ENCODE measurements around the gene TTC21A. TPM values are rescaled to one million over a fixed set of nuclear protein-coding genes. Genes with fewer than 3 reads are reported as not detected.

The TTC21A gene
- total RNA-seq, 1 donor = 3.8 TPM

DNA sequence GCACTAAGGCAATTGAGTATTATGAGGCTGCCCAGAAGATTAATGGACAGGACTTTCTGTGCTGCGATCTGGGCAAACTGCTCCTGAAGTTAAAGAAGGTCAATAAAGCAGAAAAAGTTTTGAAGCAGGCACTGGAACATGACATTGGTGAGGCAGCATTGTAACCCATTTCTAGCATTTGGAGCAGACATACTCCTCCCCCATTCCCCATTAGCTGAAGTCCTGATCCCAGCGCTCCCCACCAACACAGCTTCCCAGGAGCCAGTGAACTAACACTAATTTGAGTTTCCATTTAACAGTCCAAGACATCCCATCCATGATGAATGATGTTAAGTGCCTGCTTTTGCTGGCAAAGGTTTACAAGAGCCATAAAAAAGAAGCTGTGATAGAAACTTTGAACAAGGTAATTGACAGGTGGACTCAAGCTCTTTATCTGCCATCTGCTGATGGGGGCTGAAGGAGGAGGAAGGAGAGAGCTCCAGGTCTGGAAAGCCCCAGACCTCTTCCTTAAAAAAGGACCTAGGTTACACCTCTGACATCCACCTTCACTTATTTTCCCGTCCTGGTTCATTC, 23.3 kb downstream of the TTC21A start:
- no peak for DNase-seq (ENCODE audit: low read depth)
- TF ChIP-seq, protein P1, sequence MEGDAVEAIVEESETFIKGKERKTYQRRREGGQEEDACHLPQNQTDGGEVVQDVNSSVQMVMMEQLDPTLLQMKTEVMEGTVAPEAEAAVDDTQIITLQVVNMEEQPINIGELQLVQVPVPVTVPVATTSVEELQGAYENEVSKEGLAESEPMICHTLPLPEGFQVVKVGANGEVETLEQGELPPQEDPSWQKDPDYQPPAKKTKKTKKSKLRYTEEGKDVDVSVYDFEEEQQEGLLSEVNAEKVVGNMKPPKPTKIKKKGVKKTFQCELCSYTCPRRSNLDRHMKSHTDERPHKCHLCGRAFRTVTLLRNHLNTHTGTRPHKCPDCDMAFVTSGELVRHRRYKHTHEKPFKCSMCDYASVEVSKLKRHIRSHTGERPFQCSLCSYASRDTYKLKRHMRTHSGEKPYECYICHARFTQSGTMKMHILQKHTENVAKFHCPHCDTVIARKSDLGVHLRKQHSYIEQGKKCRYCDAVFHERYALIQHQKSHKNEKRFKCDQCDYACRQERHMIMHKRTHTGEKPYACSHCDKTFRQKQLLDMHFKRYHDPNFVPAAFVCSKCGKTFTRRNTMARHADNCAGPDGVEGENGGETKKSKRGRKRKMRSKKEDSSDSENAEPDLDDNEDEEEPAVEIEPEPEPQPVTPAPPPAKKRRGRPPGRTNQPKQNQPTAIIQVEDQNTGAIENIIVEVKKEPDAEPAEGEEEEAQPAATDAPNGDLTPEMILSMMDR (IDR thresholded peaks at IDR 0.05; ENCODE audit: insufficient read depth, low read length) = no peak
- no peak overlapping the region for H3K4me3 ChIP-seq (ENCODE audit: low read depth, low read length)

DNA sequence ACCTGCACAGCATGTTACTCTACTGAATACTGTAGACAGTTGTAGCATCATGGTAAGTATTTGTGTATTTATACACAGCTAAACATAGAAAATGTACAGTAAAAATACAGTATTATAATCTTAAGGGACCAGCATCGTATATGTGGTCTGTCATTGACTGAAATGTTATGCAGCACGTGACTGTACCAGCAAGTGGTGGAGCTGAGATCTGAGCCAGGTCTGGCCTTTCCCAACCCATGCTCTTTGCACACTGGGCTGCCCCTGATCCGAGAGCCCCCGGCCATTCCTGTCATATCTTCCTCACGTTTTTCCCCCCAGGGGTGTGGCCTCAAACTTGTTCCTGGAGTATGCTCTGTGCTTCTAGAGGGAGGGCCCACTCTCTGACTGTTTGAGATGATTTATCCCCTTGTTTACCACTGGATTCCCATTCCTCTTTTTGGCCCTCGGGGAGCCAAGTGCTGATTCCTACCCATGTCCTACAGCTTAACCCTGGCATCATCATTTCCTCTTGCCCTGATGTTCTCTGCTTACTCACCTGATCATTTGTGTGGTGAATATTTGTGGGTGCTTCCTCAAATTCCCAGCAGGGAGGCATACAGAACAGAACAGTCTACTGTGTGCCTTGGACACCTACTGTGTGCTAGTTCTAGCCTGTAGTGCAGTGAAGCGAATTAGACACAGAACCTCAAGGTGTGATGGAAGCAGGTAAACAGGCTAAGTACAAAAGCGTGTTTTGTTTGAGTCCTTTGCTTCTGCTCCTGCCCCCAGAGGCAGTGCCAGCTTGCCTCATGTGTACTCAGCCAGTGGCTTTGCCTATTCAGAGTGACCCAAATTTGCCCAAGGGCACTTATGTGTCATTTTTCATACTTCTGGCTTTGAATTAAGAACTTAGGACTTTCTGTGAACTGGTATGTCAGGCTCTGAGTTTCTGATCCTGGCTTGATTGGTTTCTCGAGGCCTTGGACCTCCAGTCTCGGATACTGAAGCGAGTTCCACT, 24.9 kb downstream of the TTC21A start:
- no peak overlapping the region for H3K4me3 ChIP-seq (ENCODE audit: low read depth, low read length)
- no peak for DNase-seq (ENCODE audit: low read depth)
- TF ChIP-seq, protein P1 (IDR thresholded peaks at IDR 0.05; ENCODE audit: insufficient read depth, low read length) = no peak

DNA sequence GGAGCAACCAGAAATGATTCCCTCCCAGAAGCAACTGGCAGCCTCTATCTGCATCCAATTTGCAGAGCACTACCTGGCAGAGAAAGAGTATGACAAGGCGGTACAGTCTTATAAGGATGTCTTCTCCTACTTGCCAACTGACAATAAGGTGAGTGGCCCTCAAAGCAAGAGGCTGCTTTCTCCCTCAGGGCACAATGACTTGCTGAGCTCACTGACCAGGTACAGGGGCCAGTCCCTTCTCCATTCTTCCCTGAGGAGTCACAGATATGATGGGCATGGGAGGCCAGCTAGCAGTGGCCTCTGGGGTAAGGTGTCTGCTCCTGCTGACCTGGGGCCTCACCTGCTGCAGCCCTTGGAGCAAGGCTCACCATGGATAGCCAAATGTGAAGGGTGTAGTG, 25.6 kb downstream of the TTC21A start:
- TF ChIP-seq, protein P1 (IDR thresholded peaks at IDR 0.05; ENCODE audit: insufficient read depth, low read length) = no peak
- no peak overlapping the region for H3K4me3 ChIP-seq (ENCODE audit: low read depth, low read length)
- no peak for DNase-seq (ENCODE audit: low read depth)

DNA sequence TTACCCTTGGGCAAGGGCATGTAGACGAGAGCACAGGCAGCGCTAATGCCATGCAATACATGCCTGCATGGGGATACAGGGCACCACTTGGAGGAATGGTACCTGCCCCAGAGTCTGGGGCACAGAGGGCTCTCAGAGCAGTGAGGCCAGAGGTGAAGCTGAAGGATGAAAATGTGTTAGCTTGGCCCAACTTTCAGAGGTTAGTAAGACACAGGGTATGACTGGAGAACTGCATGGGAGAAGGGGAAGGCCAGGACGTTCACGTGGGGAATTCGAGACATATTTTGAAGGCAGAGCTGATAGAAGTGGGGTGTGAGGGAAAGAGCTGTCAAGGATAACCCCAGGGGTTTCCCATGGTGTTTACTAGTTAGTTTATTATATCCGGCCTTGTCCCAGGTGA, 26.3 kb downstream of the TTC21A start:
- H3K4me3 ChIP-seq (ENCODE audit: low read depth, low read length) = no peak overlapping the region
- TF ChIP-seq, protein P1 (IDR thresholded peaks at IDR 0.05; ENCODE audit: insufficient read depth, low read length) = no peak
- no peak for DNase-seq (ENCODE audit: low read depth)

DNA sequence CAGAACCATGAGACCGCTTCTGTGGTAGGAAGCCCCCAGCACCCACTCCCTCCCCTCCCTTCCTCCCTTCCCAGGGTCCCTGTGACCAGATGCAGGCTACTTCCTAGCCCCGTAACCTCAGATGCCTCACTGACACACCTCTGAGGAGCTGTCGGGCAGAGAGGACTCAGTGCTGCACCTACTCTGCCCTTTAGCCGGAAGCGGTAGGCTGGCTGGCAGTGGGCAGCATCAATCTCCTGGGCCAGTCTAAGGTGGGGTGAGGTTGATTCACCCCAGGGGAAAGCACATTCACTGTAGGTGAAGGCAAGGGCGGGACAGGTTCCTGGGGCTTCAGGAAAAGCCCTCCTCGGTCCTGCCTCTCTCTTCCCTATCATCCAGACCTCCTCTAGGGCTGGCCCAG, 26.8 kb downstream of the TTC21A start:
- no peak for DNase-seq (ENCODE audit: low read depth)
- H3K4me3 ChIP-seq (ENCODE audit: low read depth, low read length) = no peak overlapping the region
- TF ChIP-seq, protein P1 (IDR thresholded peaks at IDR 0.05; ENCODE audit: insufficient read depth, low read length) = no peak

DNA sequence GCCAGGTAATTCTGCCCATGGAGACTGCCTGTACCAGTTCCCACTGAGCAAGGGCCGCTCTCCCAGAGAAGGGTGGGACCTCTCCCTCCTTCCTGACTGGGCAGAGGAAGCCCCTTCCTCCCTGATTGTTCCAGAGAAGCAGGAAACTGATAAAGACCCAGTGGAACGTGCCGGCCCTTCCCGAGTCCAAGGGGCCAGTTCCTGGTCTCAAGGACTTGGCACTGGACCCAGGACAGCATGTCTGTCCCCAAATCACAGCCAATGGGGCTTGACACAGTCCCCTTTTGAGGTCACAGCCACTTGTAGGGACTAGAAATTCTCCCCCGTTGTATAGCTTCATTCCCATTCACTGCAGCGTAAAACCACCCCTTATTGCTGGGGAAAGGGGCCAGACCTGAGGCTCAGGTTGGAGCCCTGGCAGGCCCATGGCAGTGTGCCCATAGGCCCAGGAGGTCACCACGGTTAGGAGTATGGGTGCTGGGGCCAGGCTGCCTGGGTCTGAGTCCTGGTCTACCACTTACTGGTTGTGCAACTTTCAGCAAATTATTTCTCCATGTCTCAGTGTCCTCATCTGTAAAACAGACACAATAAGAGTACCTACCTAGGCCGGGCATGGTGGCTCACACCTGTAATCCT, 27.8 kb downstream of the TTC21A start:
- no peak overlapping the region for H3K4me3 ChIP-seq (ENCODE audit: low read depth, low read length)
- TF ChIP-seq, protein P1 (IDR thresholded peaks at IDR 0.05; ENCODE audit: insufficient read depth, low read length) = no peak
- DNase-seq (ENCODE audit: low read depth) = no peak
